GM21526 (cell line): ENCODE results near the gene DNAH3.
"Not testable (repeated sequence)": the region's sequence is repeated elsewhere in the genome, so short reads cannot be mapped to it uniquely, and the experiment has no call there.

ENCODE experiments used
- ATAC-seq: cut with Tn5 transposase; IDR thresholded peaks from one replicate; pipeline ENCODE4 v1.9.1; 2021; ENCODE audit warnings: moderate library complexity; ENCODE audit not compliant: unreplicated experiment, low FRiP score

The DNAH3 gene

GRCh38 chr16:21076186-21076883 is 74.3 kb downstream of the DNAH3 start:
- ATAC-seq, result no peak

- no peak for ATAC-seq
Measured at GRCh38 chr16:21075252-21075651, 75.4 kb downstream of the DNAH3 start.

GRCh38 chr16:21072976-21073375 is 77.7 kb downstream of the DNAH3 start:
- no peak for ATAC-seq

GRCh38 chr16:21071741-21072140 is 78.9 kb downstream of the DNAH3 start:
- no peak for ATAC-seq

- ATAC-seq, result no peak
Measured at GRCh38 chr16:21070564-21070963, 80.1 kb downstream of the DNAH3 start.

GRCh38 chr16:21069986-21070385 is 80.7 kb downstream of the DNAH3 start:
- ATAC-seq, result no peak

- ATAC-seq, result no peak
Measured at GRCh38 chr16:21064203-21064602, 86.4 kb downstream of the DNAH3 start.

GRCh38 chr16:21063314-21063713 is 87.3 kb downstream of the DNAH3 start:
- not testable (repeated sequence) for ATAC-seq

- no peak for ATAC-seq
Measured at GRCh38 chr16:21060027-21060510, 90.6 kb downstream of the DNAH3 start.

GRCh38 chr16:21057875-21058274 is 92.8 kb downstream of the DNAH3 start:
- no peak for ATAC-seq

- no peak for ATAC-seq
Measured at GRCh38 chr16:21056396-21056795, 94.2 kb downstream of the DNAH3 start.

GRCh38 chr16:21055738-21056137 is 94.9 kb downstream of the DNAH3 start:
- ATAC-seq, result not testable (repeated sequence)

GRCh38 chr16:21053590-21053989 is 97.1 kb downstream of the DNAH3 start:
- ATAC-seq, result no peak

GRCh38 chr16:21048091-21048912 is 102.3 kb downstream of the DNAH3 start:
- ATAC-seq, result not testable (repeated sequence)

- no peak for ATAC-seq
Measured at GRCh38 chr16:21038197-21038596, 112.4 kb downstream of the DNAH3 start.

- no peak for ATAC-seq
Measured at GRCh38 chr16:21037736-21038135, 112.9 kb downstream of the DNAH3 start.

- ATAC-seq, result no peak
Measured at GRCh38 chr16:21037168-21037567, 113.5 kb downstream of the DNAH3 start.

GRCh38 chr16:21036471-21036870 is 114.2 kb downstream of the DNAH3 start:
- ATAC-seq, result no peak

- ATAC-seq, result no peak
Measured at GRCh38 chr16:21033704-21034103, 116.9 kb downstream of the DNAH3 start.

GRCh38 chr16:21033264-21033663 is 117.4 kb downstream of the DNAH3 start:
- ATAC-seq, result no peak

GRCh38 chr16:21028728-21029127 is 121.9 kb downstream of the DNAH3 start:
- ATAC-seq, result no peak

- ATAC-seq, result no peak
Measured at GRCh38 chr16:21026846-21027245, 123.8 kb downstream of the DNAH3 start.
